ENCODE data around the gene PPM1E. TPM values are rescaled to one million over a fixed set of nuclear protein-coding genes. Genes with fewer than 3 reads are reported as not detected.

Gene PPM1E
- total RNA-seq, 1 donor from 2014 or later = 0.30 TPM

DNA sequence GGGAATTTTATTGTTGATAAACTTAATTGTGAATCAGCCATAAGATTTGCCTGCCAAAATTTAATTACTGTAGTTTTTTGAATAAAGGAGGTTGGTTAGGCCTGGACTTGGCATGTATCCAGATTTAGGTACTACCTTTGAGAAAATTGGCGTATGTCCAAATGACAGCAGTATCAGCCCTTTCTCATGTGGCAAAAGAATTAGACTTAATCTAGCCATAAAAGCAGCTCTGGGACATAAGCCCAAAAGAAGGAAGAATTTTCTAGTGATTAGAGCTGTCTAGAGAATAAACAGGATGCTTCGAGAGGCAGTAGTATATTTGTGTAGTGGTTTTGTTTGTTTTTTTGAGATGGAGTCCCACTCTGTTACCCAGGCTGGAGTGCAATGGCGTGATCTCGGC is 27.7 kb downstream of the PPM1E start:
- no peak overlapping the region for H3K4me3 ChIP-seq
- intact Hi-C loops (cut with DNase I) = no loop called here
- H3K9me3 ChIP-seq = no peaks in the 10 kb centered on the region
- no peak overlapping the region for H3K27ac ChIP-seq
- DNase-seq (no peak), ATAC-seq (no peak)
- H3K4me1 ChIP-seq = no peaks in the 10 kb centered on the region
- no peaks in the 10 kb centered on the region for H3K36me3 ChIP-seq
- H3K27me3 ChIP-seq (ENCODE audit: low read depth) = no peaks in the 10 kb centered on the region
- TF ChIP-seq, protein P1, sequence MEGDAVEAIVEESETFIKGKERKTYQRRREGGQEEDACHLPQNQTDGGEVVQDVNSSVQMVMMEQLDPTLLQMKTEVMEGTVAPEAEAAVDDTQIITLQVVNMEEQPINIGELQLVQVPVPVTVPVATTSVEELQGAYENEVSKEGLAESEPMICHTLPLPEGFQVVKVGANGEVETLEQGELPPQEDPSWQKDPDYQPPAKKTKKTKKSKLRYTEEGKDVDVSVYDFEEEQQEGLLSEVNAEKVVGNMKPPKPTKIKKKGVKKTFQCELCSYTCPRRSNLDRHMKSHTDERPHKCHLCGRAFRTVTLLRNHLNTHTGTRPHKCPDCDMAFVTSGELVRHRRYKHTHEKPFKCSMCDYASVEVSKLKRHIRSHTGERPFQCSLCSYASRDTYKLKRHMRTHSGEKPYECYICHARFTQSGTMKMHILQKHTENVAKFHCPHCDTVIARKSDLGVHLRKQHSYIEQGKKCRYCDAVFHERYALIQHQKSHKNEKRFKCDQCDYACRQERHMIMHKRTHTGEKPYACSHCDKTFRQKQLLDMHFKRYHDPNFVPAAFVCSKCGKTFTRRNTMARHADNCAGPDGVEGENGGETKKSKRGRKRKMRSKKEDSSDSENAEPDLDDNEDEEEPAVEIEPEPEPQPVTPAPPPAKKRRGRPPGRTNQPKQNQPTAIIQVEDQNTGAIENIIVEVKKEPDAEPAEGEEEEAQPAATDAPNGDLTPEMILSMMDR (IDR thresholded peaks at IDR 0.05) = no peak

DNA sequence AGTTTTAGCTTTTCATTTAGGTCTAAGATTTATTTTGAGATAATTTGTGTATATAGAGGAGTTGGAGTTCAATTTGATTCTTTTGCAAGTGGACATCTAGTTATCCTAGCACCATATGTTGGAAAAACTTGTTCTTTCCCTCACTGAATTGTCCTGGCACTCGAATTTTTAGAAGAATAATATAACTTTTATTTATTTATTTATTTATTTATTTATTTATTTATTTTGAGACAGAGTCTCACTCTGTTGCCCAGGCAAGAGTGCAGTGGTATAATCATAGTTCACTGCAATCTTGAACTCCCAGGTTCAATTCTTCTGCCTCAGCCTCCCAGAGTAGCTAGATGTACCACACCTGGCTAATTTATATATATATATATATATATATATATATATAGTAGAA is 29.4 kb downstream of the PPM1E start:
- Histone ChIP-seq H3K36me3 (no peaks in the 10 kb centered on the region), H3K27me3 (ENCODE audit: low read depth) (no peaks in the 10 kb centered on the region), H3K9me3 (no peaks in the 10 kb centered on the region), H3K27ac (no peak overlapping the region), H3K4me1 (no peaks in the 10 kb centered on the region), H3K4me3 (no peak overlapping the region)
- no peak for DNase-seq
- TF ChIP-seq, protein P1 (IDR thresholded peaks at IDR 0.05) = no peak
- intact Hi-C loops (cut with DNase I) = no loop called here
- ATAC-seq = no peak

DNA sequence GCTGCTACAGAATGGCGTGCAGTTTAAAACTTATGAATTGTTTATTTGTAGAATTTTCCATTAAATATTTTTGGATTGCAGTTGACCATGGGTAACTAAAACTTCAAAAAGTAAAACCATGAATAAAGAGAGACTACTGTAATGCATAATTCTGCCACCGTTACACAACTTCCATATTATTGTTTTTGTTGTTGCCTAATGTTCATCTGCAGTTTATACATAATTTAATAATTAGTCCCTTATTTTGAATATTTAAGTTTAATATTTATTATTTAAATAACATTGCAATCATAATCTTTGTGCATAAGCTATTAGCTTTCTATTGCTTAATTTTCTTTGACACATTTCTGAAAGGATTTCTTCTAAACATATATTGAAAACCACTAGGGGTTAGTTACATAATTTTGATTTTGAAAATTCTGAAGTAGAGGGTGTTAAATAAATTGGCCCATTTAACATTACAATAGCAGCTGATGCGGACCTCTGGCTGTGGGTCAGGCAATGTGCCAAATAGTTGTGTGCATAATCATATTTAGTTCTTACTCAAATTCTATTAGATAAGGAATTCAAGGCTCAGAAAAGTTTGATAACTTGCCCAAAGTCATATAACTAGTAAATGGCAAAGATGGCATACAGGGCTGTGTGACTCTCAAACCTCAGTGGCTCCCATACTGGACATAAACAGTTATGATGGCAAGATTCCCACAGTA is 31.1 kb downstream of the PPM1E start:
- no peak for ATAC-seq
- TF ChIP-seq, protein P1 (IDR thresholded peaks at IDR 0.05) = no peak
- intact Hi-C loops (cut with DNase I) = no loop called here
- no peaks in the 10 kb centered on the region for H3K27me3 ChIP-seq (ENCODE audit: low read depth)
- no peaks in the 10 kb centered on the region for H3K36me3 ChIP-seq
- no peaks in the 10 kb centered on the region for H3K4me1 ChIP-seq
- no peak overlapping the region for H3K4me3 ChIP-seq
- DNase-seq = no peak
- H3K27ac ChIP-seq = no peak overlapping the region
- no peaks in the 10 kb centered on the region for H3K9me3 ChIP-seq

DNA sequence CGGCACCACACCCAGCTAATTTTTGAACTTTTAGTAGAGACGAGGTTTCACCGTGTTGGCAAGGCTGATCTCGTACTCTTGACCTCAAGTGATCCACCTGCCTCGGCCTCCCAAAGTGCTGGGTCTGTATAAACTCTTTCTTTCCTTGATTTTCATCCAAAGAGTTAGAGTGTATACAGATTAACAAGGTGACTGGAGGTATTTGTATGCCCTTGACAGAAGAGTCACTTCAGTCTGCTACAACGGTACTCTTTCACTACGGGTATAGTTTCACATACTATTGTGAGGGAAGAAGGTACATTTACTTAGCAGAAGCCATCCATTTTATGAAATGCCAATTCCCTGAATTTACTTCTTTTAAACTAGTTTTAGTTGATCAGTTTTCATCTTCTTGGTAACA is 32.5 kb downstream of the PPM1E start:
- Histone ChIP-seq H3K9me3 (no peaks in the 10 kb centered on the region), H3K4me1 (no peaks in the 10 kb centered on the region), H3K4me3 (no peak overlapping the region), H3K27ac (no peak overlapping the region), H3K36me3 (no peaks in the 10 kb centered on the region), H3K27me3 (ENCODE audit: low read depth) (no peaks in the 10 kb centered on the region)
- ATAC-seq (peak; percentile 39 to 77), DNase-seq (no peak)
- TF ChIP-seq, protein P1 (IDR thresholded peaks at IDR 0.05) = no peak
- intact Hi-C loops (cut with DNase I) = no loop called here

DNA sequence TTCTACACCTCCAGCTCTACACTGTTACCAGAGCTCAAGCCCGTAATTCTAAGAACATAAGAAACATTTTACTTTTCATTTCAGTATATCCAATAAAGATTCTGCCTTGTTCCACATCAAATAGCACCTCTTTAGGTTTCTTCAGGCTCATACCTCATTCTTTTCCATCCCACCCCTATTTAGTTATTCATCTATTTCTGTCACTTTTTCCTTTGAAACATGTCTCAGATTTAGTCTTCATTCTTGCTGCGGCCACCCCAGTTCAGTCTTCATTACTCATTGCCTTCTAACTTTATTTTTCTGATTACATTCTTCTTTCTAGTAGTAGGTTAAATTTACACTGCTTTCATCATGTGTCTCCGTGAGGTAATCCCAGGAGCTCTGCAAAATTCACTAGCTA is 33.5 kb downstream of the PPM1E start:
- Histone ChIP-seq H3K36me3 (no peaks in the 10 kb centered on the region), H3K27ac (no peak overlapping the region), H3K9me3 (no peaks in the 10 kb centered on the region), H3K4me3 (no peak overlapping the region), H3K4me1 (no peaks in the 10 kb centered on the region), H3K27me3 (ENCODE audit: low read depth) (no peaks in the 10 kb centered on the region)
- intact Hi-C loops (cut with DNase I) = no loop called here
- TF ChIP-seq, protein P1 (IDR thresholded peaks at IDR 0.05) = no peak
- DNase-seq (no peak), ATAC-seq (no peak)

All from lower lobe of right lung (tissue), 2 donors.